Loucy (cell line): ENCODE measurements around the gene MEST.

Experiments
- CTCF ChIP-seq: fragments of 200-600 bp; sonication (generic); conservative IDR thresholded peaks from 2 replicates; pipeline ENCODE4 v1.5.1; 2014; ENCODE audit warnings: mild to moderate bottlenecking, antibody characterized with exemption, low read length
- EZH2phosphoT487 ChIP-seq: fragments of 200-600 bp; IDR thresholded peaks from 2 replicates; pipeline ENCODE4 v1.6.1; 2018; ENCODE audit warnings: antibody characterized with exemption, mild to moderate bottlenecking, moderate library complexity, borderline replicate concordance

GRCh38 chr7:130473876-130474275 is 18.0 kb upstream of the MEST start:
- TF ChIP-seq CTCF (no peak), EZH2phosphoT487 (no peak)
